GM19467 (cell line): Measurements from ENCODE around the gene PCSK5.

Source experiments
- ATAC-seq: cut with Tn5 transposase; IDR thresholded peaks from one replicate; pipeline ENCODE4 v1.9.1; 2021; ENCODE audit warnings: mild to moderate bottlenecking, moderate library complexity; ENCODE audit not compliant: unreplicated experiment

The PCSK5 gene

GRCh38 chr9:76221423-76221822, 330.9 kb downstream of the PCSK5 start:
- ATAC-seq = no peak

GRCh38 chr9:76223749-76224340, 333.4 kb downstream of the PCSK5 start:
- no peak for ATAC-seq

GRCh38 chr9:76227156-76227555, 336.7 kb downstream of the PCSK5 start:
- ATAC-seq = no peak

- no peak for ATAC-seq
Measured at GRCh38 chr9:76231001-76231400, 340.5 kb downstream of the PCSK5 start.

- no peak for ATAC-seq
Measured at GRCh38 chr9:76232861-76233489, 342.5 kb downstream of the PCSK5 start.

- no peak for ATAC-seq
Measured at GRCh38 chr9:76240578-76240977, 350.1 kb downstream of the PCSK5 start.

- ATAC-seq = no peak
Measured at GRCh38 chr9:76245518-76245917, 355.0 kb downstream of the PCSK5 start.

GRCh38 chr9:76246680-76247079, 356.2 kb downstream of the PCSK5 start:
- no peak for ATAC-seq

GRCh38 chr9:76247426-76247825, 357.0 kb downstream of the PCSK5 start:
- no peak for ATAC-seq

- no peak for ATAC-seq
Measured at GRCh38 chr9:76249309-76249708, 358.8 kb downstream of the PCSK5 start.

- no peak for ATAC-seq
Measured at GRCh38 chr9:76255781-76256455, 365.4 kb downstream of the PCSK5 start.

- ATAC-seq = no peak
Measured at GRCh38 chr9:76257311-76257710, 366.8 kb downstream of the PCSK5 start.

GRCh38 chr9:76266649-76267283, 376.3 kb downstream of the PCSK5 start:
- ATAC-seq = no peak

- ATAC-seq = no peak
Measured at GRCh38 chr9:76267284-76267652, 376.8 kb downstream of the PCSK5 start.

GRCh38 chr9:76269789-76270188, 379.3 kb downstream of the PCSK5 start:
- ATAC-seq = no peak

- no peak for ATAC-seq
Measured at GRCh38 chr9:76271755-76272154, 381.3 kb downstream of the PCSK5 start.

GRCh38 chr9:76289042-76289441, 398.6 kb downstream of the PCSK5 start:
- no peak for ATAC-seq

GRCh38 chr9:76289703-76290102, 399.2 kb downstream of the PCSK5 start:
- ATAC-seq = no peak

- ATAC-seq = no peak
Measured at GRCh38 chr9:76290555-76290954, 400.1 kb downstream of the PCSK5 start.

GRCh38 chr9:76292246-76292645, 401.8 kb downstream of the PCSK5 start:
- ATAC-seq = no peak

GRCh38 chr9:76292658-76293057, 402.2 kb downstream of the PCSK5 start:
- no peak for ATAC-seq

- no peak for ATAC-seq
Measured at GRCh38 chr9:76294301-76294700, 403.8 kb downstream of the PCSK5 start.
